Thyroid gland (tissue), 4 donors: ENCODE results near the gene TOGARAM1. TPM values are rescaled to one million over a fixed set of nuclear protein-coding genes. Genes with fewer than 3 reads are reported as not detected.

Experiments used
- DNase-seq, 2 donors: peaks; one replicate each; pipeline ENCODE4 v3.0.0-alpha.2; 2019
- H3K27ac ChIP-seq, 3 donors: fragments of 200-600 bp; sonication (generic); 1 replicate in 2 of 3; 2 replicates in 1 of 3; pipeline ENCODE4 v1.5.1; 2016 to 2019; ENCODE audit warnings: mild to moderate bottlenecking in 1 of 3, moderate library complexity in 1 of 3
- H3K27me3 ChIP-seq: fragments of 200-600 bp; sonication (generic); one replicate; pipeline ENCODE4 v1.5.1; 2019
- H3K36me3 ChIP-seq, 2 donors: fragments of 200-600 bp; sonication (generic); one replicate each; pipeline ENCODE4 v1.5.1; 2016 to 2019
- H3K4me1 ChIP-seq, 2 donors: fragments of 200-600 bp; sonication (generic); one replicate each; pipeline ENCODE4 v1.5.1; 2017 to 2019
- H3K4me3 ChIP-seq, 3 donors: fragments of 200-600 bp; sonication (generic); replicated peaks in 1 of 3; 1 replicate in 2 of 3; 2 replicates in 1 of 3; pipeline ENCODE4 v1.5.1; 2016; ENCODE audit warnings: mild to moderate bottlenecking in 1 of 3
- H3K9me3 ChIP-seq: fragments of 200-600 bp; sonication (generic); one replicate; pipeline ENCODE4 v1.5.1; 2017
- CTCF ChIP-seq, 6 experiments: fragments of 200-600 bp in 3 of 6; fragments of 450-650 bp in 3 of 6; sonication (generic) in 3 of 6; IDR thresholded peaks; one replicate each; pipeline ENCODE4 v1.5.1; 2016 to 2019; ENCODE audit warnings: antibody characterized with exemption in 6 of 6, mild to moderate bottlenecking in 2 of 6, inconsistent platforms in 1 of 6, moderate library complexity in 1 of 6
- POLR2A ChIP-seq, 2 donors: fragments of 450-650 bp; IDR thresholded peaks; one replicate each; pipeline ENCODE4 v1.6.1; 2017; ENCODE audit warnings: antibody characterized with exemption in 2 of 2, mild to moderate bottlenecking in 2 of 2, moderate library complexity in 1 of 2
- WGBS, 2 donors: methylation state at CpG; one replicate each; pipeline ENCODE4 v1.1.5; 2017; 5-methylcytosine and 5-hydroxymethylcytosine counted together
- intact Hi-C: fragments of 100-400 bp; cut with DNase I; formaldehyde crosslinking; loops from one replicate; pipeline ENCODE4 v1.15.1; 2023
- total RNA-seq, 4 donors: library from RNA; depleted of rRNA; stranded (reverse); fragments of >200 nt; gene quantifications; one replicate each; pipeline ENCODE4 v1.2.3, GENCODE V29; 2016

Gene TOGARAM1
- total RNA-seq, 4 donors from 2014 or later = 30.3 to 54.8 (median 36.2) TPM

GRCh38 chr14:44940211-44940610, 21.8 kb upstream of the TOGARAM1 start:
- Histone ChIP-seq H3K9me3 (no peaks in the 10 kb centered on the region), H3K27ac (no peak overlapping the region), H3K27me3 (no peaks in the 10 kb centered on the region), H3K36me3 (peaks cover 3 to 7% of the 10 kb centered on the region in 2 donors), H3K4me1 (no peaks in the 10 kb centered on the region), H3K4me3 (no peak overlapping the region)
- no peak for DNase-seq
- intact Hi-C loops = no loop called here
- TF ChIP-seq CTCF (IDR thresholded peaks at IDR 0.05) (no peak), POLR2A (IDR thresholded peaks at IDR 0.05) (no peak)

- WGBS, 2 donors = 87 to 92% methylated on average over 6 of the region's 6 CpGs
- no peak for TF ChIP-seq POLR2A (IDR thresholded peaks at IDR 0.05)
- no peak for TF ChIP-seq CTCF (IDR thresholded peaks at IDR 0.05)
- no peaks in the 10 kb centered on the region for H3K9me3 ChIP-seq
- H3K27me3 ChIP-seq = no peaks in the 10 kb centered on the region
- H3K4me3 ChIP-seq = no peak overlapping the region
- intact Hi-C loops = no loop called here
- H3K27ac ChIP-seq = no peak overlapping the region
- no peaks in the 10 kb centered on the region for H3K4me1 ChIP-seq
- H3K36me3 ChIP-seq = peaks cover 8 to 11% of the 10 kb centered on the region in 2 donors
- no peak for DNase-seq
Observed at GRCh38 chr14:44940944-44941343, 21.0 kb upstream of the TOGARAM1 start.

- H3K27me3 ChIP-seq = no peaks in the 10 kb centered on the region
- intact Hi-C loops = no loop called here
- no peak overlapping the region for H3K27ac ChIP-seq
- no peak overlapping the region for H3K4me3 ChIP-seq
- no peak for TF ChIP-seq POLR2A (IDR thresholded peaks at IDR 0.05)
- no peak for TF ChIP-seq CTCF (IDR thresholded peaks at IDR 0.05)
- no peaks in the 10 kb centered on the region for H3K9me3 ChIP-seq
- H3K36me3 ChIP-seq = peaks cover 8 to 11% of the 10 kb centered on the region in 2 donors
- no peak for DNase-seq
- H3K4me1 ChIP-seq = no peaks in the 10 kb centered on the region
- 93 to 96% methylated on average over 2 of the region's 2 CpGs for WGBS, 2 donors
Observed at GRCh38 chr14:44941591-44941990, 20.4 kb upstream of the TOGARAM1 start.

- 97 to 100% methylated on average over 1 of the region's 1 CpG for WGBS, 2 donors
- H3K36me3 ChIP-seq = peaks cover 8 to 11% of the 10 kb centered on the region in 2 donors
- intact Hi-C loops = no loop called here
- no peaks in the 10 kb centered on the region for H3K27me3 ChIP-seq
- H3K4me1 ChIP-seq = no peaks in the 10 kb centered on the region
- TF ChIP-seq CTCF (IDR thresholded peaks at IDR 0.05) (no peak), POLR2A (IDR thresholded peaks at IDR 0.05) (no peak)
- H3K4me3 ChIP-seq = no peak overlapping the region
- no peak for DNase-seq
- H3K9me3 ChIP-seq = no peaks in the 10 kb centered on the region
- H3K27ac ChIP-seq = no peak overlapping the region
Observed at GRCh38 chr14:44942436-44942835, 19.6 kb upstream of the TOGARAM1 start.

- H3K27ac ChIP-seq = no peak overlapping the region
- no peak for TF ChIP-seq POLR2A (IDR thresholded peaks at IDR 0.05)
- TF ChIP-seq CTCF (IDR thresholded peaks at IDR 0.05) = no peak
- DNase-seq = no peak
- H3K36me3 ChIP-seq = peaks cover 8 to 11% of the 10 kb centered on the region in 2 donors
- no peaks in the 10 kb centered on the region for H3K27me3 ChIP-seq
- no peaks in the 10 kb centered on the region for H3K4me1 ChIP-seq
- no peak overlapping the region for H3K4me3 ChIP-seq
- H3K9me3 ChIP-seq = no peaks in the 10 kb centered on the region
- intact Hi-C loops = no loop called here
Observed at GRCh38 chr14:44944107-44944506, 17.9 kb upstream of the TOGARAM1 start.
